Dermis blood vessel endothelial cell (primary cell): ENCODE measurements around the gene CDON. TPM values are rescaled to one million over a fixed set of nuclear protein-coding genes. Genes with fewer than 3 reads are reported as not detected.
A peak's percentile ranks its signal among the peaks of the same experiment; 100 is the strongest.
"Not testable (repeated sequence)": the region's sequence is repeated elsewhere in the genome, so short reads cannot be mapped to it uniquely, and the experiment has no call there.

Experiments used
- DNase-seq: peaks from one replicate; pipeline ENCODE4 v3.0.0; 2010
- total RNA-seq: library from RNA; depleted of rRNA; stranded (reverse); fragments of >200 nt; gene quantifications from 2 replicates; pipeline ENCODE4 v1.2.3, GENCODE V29; 2014

Gene CDON
- total RNA-seq, 1 donor from 2014 or later: 3.6 TPM

- DNase-seq: peak; percentile 57
Observed at GRCh38 chr11:126046570-126047195, 16.0 kb downstream of the CDON start.

- no peak for DNase-seq
Observed at GRCh38 chr11:126039485-126040271, 23.0 kb downstream of the CDON start.

GRCh38 chr11:126035718-126036117, 26.9 kb downstream of the CDON start:
- no peak for DNase-seq

DNA sequence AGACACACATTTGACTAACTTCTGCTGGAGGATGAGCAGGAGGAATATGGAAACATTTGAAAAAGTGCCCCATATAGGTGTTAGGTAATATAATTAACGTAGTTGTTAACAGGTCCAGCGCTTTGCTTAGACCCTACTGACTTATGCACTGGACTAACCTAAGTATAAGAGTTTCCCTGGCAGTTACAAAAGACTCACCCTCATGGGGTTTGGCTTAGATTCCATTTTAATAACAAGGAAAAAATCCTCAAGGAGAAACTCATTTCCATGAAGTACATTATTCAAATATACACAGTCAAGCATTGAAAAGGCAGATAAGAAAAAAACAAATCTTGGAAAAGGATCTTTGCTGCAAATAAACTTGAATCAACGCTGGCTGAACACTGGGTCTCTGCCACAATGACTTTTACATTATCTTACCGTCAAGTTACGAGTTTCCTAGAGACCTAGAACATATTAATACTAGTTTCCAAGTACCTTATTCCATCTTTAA, 27.7 kb downstream of the CDON start:
- no peak for DNase-seq

GRCh38 chr11:126034039-126034932, 28.4 kb downstream of the CDON start:
- no peak for DNase-seq

GRCh38 chr11:126032375-126032774, 30.3 kb downstream of the CDON start:
- no peak for DNase-seq

GRCh38 chr11:126029805-126030204, 32.9 kb downstream of the CDON start:
- DNase-seq: no peak

- DNase-seq: no peak
Observed at GRCh38 chr11:126029237-126029636, 33.4 kb downstream of the CDON start.

DNA sequence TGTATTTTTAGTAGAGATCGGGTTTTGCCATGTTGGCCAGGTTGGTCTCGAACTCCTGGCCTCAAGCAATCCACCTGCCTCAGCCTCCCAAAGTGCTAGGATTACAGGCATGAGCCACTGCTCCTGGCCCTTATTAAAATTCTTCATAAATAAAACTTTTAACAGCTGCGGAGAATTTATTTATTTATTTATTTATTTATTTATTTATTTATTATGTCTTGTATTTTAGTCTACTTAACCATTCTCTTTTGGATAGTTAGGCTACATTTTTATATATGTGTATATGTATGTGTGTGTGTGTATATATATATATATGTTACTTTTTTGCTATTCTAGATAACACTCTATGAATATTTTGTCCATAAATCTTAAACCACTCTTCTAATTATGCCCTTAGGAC, 34.1 kb downstream of the CDON start:
- DNase-seq: not testable (repeated sequence)

DNA sequence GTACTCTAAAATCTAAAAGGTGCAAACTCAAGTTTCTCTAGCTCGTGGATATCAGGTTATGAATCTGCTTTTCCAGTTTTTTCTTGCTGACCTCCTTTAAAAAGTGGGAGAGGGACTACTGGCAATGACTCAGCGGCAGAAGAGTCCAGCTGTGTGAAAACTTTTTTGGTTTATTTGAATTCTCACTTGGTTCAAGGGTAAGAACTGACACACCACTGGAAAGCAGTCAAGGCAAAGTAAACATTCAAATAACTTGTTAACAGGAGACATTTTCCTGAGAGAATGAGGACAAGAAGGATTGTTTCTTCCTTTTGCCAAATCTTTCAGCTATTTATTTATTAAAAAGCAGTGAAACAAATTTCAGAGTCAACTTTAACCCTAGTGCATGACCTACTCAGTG, 36.1 kb downstream of the CDON start:
- no peak for DNase-seq

DNA sequence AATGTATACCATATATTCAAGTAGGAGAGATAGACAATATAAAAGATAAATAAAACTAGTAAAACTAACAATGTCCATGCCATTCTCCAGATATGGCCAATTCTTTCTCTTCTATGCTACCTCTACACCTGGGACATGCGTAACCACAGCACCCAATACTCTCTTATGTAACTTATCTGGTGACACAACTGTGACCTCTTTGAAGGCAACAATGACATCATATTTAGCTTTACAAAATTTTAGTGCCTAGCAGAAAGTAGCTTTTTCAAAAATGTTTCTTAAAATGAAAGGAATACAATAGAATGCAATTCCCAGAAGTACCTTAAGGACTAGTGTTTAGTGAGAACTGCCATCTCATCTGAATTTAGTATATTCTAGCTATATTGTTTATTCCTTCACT, 36.8 kb downstream of the CDON start:
- no peak for DNase-seq

DNA sequence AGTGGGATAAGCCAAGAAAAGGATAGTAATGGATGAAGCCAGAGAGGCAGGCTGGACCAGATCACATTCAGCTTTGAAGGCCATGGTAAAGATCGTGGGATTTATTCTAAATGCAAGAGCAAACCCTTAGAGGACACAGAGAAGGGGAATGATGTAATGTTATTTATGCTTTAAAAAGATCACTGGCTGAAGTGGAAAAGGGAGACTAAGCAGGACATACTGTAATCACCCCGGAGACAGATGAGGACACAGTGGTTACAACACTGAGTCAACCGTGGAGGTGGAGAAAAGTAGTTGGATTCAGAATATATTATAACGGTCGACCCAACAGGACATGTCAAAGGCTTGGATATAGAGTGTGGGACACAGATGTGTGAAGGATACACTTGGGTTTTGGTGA, 38.5 kb downstream of the CDON start:
- no peak for DNase-seq

DNA sequence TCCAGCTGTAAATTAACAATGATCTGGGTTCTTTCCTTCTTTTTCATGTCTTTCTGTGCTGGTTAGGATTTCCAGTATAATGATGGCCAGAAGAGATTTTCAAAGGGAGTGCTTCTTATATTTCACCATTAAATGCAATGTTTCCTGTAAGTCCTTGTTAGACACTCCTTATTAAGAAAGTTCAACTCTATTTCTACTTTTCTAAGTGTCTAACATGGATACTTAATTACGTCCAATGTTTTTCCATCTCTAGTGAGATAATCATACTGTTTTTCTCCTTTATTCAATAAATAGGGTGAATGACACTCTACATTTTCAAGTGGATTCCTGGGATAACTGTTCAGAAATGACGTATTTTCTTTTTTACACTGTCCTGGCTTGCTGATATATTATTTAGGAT, 49.8 kb downstream of the CDON start:
- no peak for DNase-seq

GRCh38 chr11:126011754-126012153, 50.9 kb downstream of the CDON start:
- no peak for DNase-seq

DNA sequence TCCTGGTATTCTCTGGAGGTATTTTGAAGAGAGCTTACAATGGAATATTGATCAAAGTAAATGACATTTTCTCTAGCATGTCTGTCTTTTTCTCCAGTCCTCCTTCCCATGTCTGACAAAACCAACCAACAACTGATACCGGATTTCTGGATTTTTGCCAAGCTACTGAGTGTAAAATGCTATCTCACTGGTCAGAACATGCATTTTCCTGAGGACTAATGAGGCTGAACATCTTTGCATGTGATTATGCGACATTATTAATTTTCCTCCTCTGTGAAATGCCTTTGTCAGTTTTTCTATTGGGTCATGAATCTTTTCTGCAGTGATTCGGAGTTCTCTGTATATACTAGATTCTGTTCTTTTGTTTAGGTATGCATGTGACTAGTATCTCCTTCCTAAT, 51.4 kb downstream of the CDON start:
- no peak for DNase-seq

- no peak for DNase-seq
Observed at GRCh38 chr11:126008956-126009355, 53.7 kb downstream of the CDON start.

DNA sequence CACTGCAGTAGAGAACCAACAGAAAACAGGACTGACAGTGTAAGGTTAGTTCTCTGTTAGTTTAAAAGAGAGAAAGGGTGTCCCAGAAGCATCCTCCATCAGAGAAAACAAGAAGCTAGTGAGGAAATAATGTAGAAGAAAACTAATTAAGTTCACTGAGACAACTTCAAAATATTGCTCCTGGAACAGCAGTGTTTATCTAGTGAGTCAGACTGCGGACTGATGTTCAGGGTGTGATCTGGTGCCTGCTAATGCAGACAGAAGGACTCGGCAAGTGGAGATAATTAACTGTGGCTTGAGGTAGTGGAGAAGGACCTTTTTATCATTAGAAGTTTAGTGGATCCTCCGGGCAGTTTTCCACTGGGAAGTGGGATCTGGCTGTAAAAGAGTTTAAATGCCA, 55.4 kb downstream of the CDON start:
- peak; percentile 8 for DNase-seq

DNA sequence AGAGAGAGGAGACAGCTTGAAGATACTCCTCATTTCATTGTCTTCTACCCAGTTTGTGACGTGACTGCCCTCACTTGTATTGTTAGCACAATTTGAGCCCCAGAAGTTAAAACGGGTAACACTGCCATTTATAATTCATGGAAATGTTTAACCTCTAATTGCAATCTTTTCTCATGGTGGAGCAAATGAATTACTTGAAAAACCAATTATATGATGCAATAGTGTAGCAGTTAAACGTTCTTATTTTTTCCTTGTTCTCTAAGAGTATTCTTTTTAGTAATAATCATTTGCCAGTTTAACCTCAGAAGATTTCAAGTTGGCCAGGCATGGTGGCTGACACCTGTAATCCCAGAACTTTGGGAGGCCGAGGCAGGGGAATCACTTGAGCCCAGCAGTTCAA, 56.6 kb downstream of the CDON start:
- DNase-seq: no peak

DNA sequence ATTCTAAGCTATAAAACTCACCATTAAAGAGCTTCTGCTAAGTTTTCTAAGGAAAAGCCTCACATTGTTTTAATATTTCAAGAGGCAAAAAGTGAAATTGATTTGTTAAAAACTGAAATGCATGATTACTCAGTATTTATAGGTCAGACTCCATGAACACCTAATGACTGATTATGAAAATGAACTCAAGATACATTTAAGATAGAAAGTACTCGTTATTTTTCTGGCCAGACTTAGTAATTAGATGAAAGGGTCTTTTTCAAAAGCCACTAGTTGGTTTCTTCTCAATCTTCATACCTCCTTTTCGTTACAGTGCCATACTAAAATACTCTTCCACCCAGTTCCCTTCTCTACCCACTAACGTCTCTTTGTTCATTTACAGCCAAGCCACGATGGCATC, 60.5 kb downstream of the CDON start:
- DNase-seq: no peak

DNA sequence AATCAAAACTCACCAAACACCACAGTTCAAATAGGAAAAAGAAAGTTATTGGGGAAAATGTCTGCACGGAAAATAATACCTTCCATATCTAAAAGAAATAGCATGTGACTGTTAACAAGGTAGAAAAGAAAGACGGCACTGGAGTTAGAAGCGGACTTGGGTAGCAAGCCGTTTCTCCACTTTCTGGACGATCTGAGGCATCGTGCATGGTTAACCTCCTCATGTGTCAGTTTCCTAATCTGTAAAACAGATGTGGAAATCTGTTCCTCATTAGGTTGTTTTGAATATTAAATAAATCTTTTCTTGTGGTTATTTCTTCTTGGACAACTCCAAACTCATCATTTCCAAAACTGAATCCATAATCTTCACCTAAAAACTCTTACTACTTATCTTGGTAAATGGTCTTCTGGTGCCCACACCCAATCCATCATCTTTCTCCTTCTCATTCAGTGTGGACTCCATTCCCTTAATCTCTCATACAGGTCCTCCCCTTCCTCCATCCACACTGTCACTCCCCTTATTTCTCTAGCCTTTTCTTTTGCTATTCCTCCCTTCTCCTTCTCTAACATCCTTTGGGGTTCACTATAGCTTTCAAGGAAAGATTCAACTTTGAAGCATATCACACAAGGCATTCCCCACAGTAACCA, 63.3 kb downstream of the CDON start:
- DNase-seq: no peak

DNA sequence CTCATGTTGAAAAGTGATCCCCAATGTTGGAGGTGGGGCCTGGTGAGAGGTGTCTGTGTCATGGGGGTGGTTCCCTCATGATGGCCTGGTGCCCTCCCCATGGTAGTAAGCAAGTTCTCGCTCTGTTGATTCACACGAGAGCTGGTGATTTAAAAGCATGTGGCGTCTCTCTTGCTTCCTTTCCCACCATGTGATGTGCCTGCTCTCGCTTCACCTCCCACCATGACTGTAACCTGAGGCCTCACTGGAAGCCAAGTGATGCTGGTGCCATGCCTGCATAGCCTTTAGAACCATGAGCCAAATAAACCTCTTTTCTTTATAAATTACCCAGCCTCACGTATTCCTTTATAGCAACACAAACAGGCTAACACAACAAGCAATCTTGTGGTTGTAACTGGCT, 64.4 kb downstream of the CDON start:
- DNase-seq: no peak

DNA sequence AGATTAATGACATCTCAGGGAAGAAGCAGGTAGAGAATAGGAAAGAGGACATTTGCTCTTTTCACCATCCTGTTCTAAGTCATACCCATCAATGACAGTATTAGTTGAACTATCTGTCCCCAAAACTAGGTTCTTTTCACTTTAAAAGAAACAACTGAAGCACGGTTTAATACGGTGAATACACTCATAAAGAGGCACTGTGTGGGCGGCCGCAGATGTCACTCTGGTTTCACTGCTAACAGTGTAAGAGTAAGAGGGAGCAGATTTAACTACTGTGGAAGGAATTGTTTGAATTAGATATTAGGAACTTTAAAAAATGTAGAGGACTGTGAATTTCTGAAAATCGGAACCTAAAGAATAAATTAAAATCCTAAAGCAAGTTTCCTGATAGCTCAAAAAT, 67.4 kb downstream of the CDON start:
- no peak for DNase-seq

DNA sequence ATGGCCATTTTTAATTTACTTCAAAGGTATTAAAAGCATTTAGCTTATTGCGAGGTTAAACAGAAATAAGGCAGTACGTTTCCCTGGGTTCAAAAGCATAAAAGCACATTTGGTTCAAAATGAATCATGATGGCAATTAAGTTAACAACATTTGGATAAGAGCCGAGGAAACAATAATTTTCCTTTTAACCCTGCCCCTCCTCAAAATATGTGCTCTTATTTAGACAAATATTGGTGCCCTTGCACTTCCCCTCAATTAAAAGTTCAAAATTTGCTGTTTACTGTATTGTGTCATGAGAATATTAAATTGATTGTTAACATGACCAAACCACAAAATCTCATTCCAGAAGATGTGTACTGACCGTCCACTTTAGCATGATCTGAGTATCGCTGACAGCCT, 68.2 kb downstream of the CDON start:
- no peak for DNase-seq
